HG03558 (cell line): ENCODE data around the gene PLCB4.

Experiments used
- ATAC-seq: cut with Tn5 transposase; IDR thresholded peaks from one replicate; pipeline ENCODE4 v1.9.1; 2021; ENCODE audit warnings: moderate number of reproducible peaks; ENCODE audit not compliant: unreplicated experiment; ENCODE audit errors: extremely low read depth

Gene PLCB4

GRCh38 chr20:9054176-9054575, 14.7 kb upstream of the PLCB4 start:
- ATAC-seq: no peak

- no peak for ATAC-seq
Observed at GRCh38 chr20:9059931-9060330, 9.0 kb upstream of the PLCB4 start.

- no peak for ATAC-seq
Observed at GRCh38 chr20:9061434-9061833, 7.5 kb upstream of the PLCB4 start.

- no peak for ATAC-seq
Observed at GRCh38 chr20:9062066-9062465, 6.8 kb upstream of the PLCB4 start.

- no peak for ATAC-seq
Observed at GRCh38 chr20:9066191-9066590, 2.7 kb upstream of the PLCB4 start.

GRCh38 chr20:9068233-9068801, 570 bp upstream of the PLCB4 start:
- ATAC-seq: no peak

GRCh38 chr20:9070304-9070703, 1.4 kb downstream of the PLCB4 start:
- ATAC-seq: no peak

- no peak for ATAC-seq
Observed at GRCh38 chr20:9071976-9072726, 3.3 kb downstream of the PLCB4 start.

GRCh38 chr20:9072861-9073500, 4.1 kb downstream of the PLCB4 start:
- ATAC-seq: no peak

- no peak for ATAC-seq
Observed at GRCh38 chr20:9075264-9076095, 6.6 kb downstream of the PLCB4 start.

- no peak for ATAC-seq
Observed at GRCh38 chr20:9076440-9076839, 7.6 kb downstream of the PLCB4 start.

GRCh38 chr20:9078826-9079731, 10.2 kb downstream of the PLCB4 start:
- no peak for ATAC-seq

- no peak for ATAC-seq
Observed at GRCh38 chr20:9081423-9081966, 12.6 kb downstream of the PLCB4 start.

- ATAC-seq: no peak
Observed at GRCh38 chr20:9082741-9083140, 13.9 kb downstream of the PLCB4 start.

- no peak for ATAC-seq
Observed at GRCh38 chr20:9087531-9088217, 18.8 kb downstream of the PLCB4 start.

GRCh38 chr20:9088556-9088955, 19.7 kb downstream of the PLCB4 start:
- ATAC-seq: no peak

GRCh38 chr20:9092113-9092512, 23.2 kb downstream of the PLCB4 start:
- ATAC-seq: no peak

- ATAC-seq: no peak
Observed at GRCh38 chr20:9092655-9093054, 23.8 kb downstream of the PLCB4 start.
